SU-DHL-6 (cell line): ENCODE measurements around the gene SFXN1.

Experiments used
- EZH2phosphoT487 ChIP-seq: fragments of 200-600 bp; sonication (generic), shearing (Covaris generic); conservative IDR thresholded peaks from 2 replicates; pipeline ENCODE4 v1.6.1; 2018; ENCODE audit warnings: mild to moderate bottlenecking, antibody characterized with exemption, low read length, moderate library complexity, mixed read lengths
- TF ChIP-seq, protein P1 (sequence below): fragments of 200-600 bp; sonication (generic); IDR thresholded peaks from one replicate; pipeline ENCODE4 v1.5.1; 2017; ENCODE audit warnings: antibody characterized with exemption, mild to moderate bottlenecking, low read length, moderate library complexity; ENCODE audit not compliant: insufficient read depth, poor library complexity, severe bottlenecking

- TF ChIP-seq, protein P1, sequence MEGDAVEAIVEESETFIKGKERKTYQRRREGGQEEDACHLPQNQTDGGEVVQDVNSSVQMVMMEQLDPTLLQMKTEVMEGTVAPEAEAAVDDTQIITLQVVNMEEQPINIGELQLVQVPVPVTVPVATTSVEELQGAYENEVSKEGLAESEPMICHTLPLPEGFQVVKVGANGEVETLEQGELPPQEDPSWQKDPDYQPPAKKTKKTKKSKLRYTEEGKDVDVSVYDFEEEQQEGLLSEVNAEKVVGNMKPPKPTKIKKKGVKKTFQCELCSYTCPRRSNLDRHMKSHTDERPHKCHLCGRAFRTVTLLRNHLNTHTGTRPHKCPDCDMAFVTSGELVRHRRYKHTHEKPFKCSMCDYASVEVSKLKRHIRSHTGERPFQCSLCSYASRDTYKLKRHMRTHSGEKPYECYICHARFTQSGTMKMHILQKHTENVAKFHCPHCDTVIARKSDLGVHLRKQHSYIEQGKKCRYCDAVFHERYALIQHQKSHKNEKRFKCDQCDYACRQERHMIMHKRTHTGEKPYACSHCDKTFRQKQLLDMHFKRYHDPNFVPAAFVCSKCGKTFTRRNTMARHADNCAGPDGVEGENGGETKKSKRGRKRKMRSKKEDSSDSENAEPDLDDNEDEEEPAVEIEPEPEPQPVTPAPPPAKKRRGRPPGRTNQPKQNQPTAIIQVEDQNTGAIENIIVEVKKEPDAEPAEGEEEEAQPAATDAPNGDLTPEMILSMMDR, result no peak
- TF ChIP-seq EZH2phosphoT487, result no peak
These were observed 33.4 kb upstream of the SFXN1 start for GRCh38 chr5:175444905-175445456.
